H9 (cell line): ENCODE data around the gene SP2. TPM values are rescaled to one million over a fixed set of nuclear protein-coding genes. Genes with fewer than 3 reads are reported as not detected.
A peak's percentile ranks its signal among the peaks of the same experiment; 100 is the strongest.

Source experiments
- DNase-seq: peaks from one replicate; pipeline ENCODE4 v3.0.0-alpha.2; 2017
- H2AFZ ChIP-seq: one replicate; pipeline ENCODE4 v1.6.1; 2013; ENCODE audit warnings: mild to moderate bottlenecking, low read length, control low read depth, moderate library complexity
- H2AK5ac ChIP-seq: 2 replicates; pipeline ENCODE4 v1.6.1; 2013; ENCODE audit warnings: low read length, control low read depth, mixed read lengths; ENCODE audit not compliant: insufficient read length
- H2BK120ac ChIP-seq: one replicate; pipeline ENCODE4 v1.6.1; 2013; ENCODE audit warnings: low read depth, mild to moderate bottlenecking, low read length, control low read depth, inconsistent platforms; ENCODE audit not compliant: poor library complexity, severe bottlenecking
- H2BK12ac ChIP-seq: 2 replicates; pipeline ENCODE4 v1.6.1; 2013; ENCODE audit warnings: low read length, control low read depth, mixed read lengths, low read depth; ENCODE audit not compliant: insufficient read length
- H2BK15ac ChIP-seq: 2 replicates; pipeline ENCODE4 v1.6.1; 2013; ENCODE audit warnings: low read depth, low read length, control low read depth
- H2BK20ac ChIP-seq: one replicate; pipeline ENCODE4 v1.6.1; 2013; ENCODE audit warnings: low read depth, mild to moderate bottlenecking, low read length, control low read depth, inconsistent platforms; ENCODE audit not compliant: poor library complexity, severe bottlenecking
- H2BK5ac ChIP-seq: 2 replicates; pipeline ENCODE4 v1.6.1; 2013; ENCODE audit warnings: low read length, control low read depth, mixed read lengths; ENCODE audit not compliant: insufficient read length
- H3K14ac ChIP-seq: 2 replicates; pipeline ENCODE4 v1.6.1; 2013; ENCODE audit warnings: low read length, control low read depth; ENCODE audit not compliant: insufficient read depth
- H3K18ac ChIP-seq: 2 replicates; pipeline ENCODE4 v1.6.1; 2013; ENCODE audit warnings: low read depth, mild to moderate bottlenecking, mixed read lengths, low read length, control low read depth; ENCODE audit not compliant: insufficient read length
- H3K23ac ChIP-seq: 2 replicates; pipeline ENCODE4 v1.6.1; 2013; ENCODE audit warnings: low read length, control low read depth, mixed read lengths, low read depth; ENCODE audit not compliant: insufficient read length
- H3K23me2 ChIP-seq: 2 replicates; pipeline ENCODE4 v1.6.1; 2013; ENCODE audit warnings: low read depth, mild to moderate bottlenecking, mixed read lengths, low read length, control low read depth; ENCODE audit not compliant: insufficient read length, poor library complexity, severe bottlenecking
- H3K27ac ChIP-seq: 2 replicates; pipeline ENCODE4 v1.5.1; 2013; ENCODE audit warnings: low read length, control low read depth, mixed read lengths, low read depth; ENCODE audit not compliant: insufficient read length
- H3K27me3 ChIP-seq: 2 replicates; pipeline ENCODE4 v1.6.1; 2013; ENCODE audit warnings: low read length, control low read depth, inconsistent platforms; ENCODE audit not compliant: insufficient read depth
- H3K4ac ChIP-seq: 2 replicates; pipeline ENCODE4 v1.6.1; 2013; ENCODE audit warnings: low read depth, mild to moderate bottlenecking, control low read depth, inconsistent platforms, low read length, moderate library complexity
- H3K4me1 ChIP-seq: 2 replicates; pipeline ENCODE4 v1.6.1; 2013; ENCODE audit warnings: low read length, control low read depth, inconsistent platforms; ENCODE audit not compliant: insufficient read depth
- H3K4me2 ChIP-seq: 2 replicates; pipeline ENCODE4 v1.6.1; 2013; ENCODE audit warnings: low read length, control low read depth, mixed read lengths; ENCODE audit not compliant: insufficient read length, insufficient read depth
- H3K56ac ChIP-seq: 2 replicates; pipeline ENCODE4 v1.6.1; 2013; ENCODE audit warnings: low read depth, mild to moderate bottlenecking, mixed read lengths, low read length, control low read depth; ENCODE audit not compliant: insufficient read length
- H3K79me1 ChIP-seq: 2 replicates; pipeline ENCODE4 v1.6.1; 2013; ENCODE audit warnings: low read depth, mild to moderate bottlenecking, moderate library complexity, low read length, control low read depth, inconsistent platforms; ENCODE audit not compliant: insufficient read depth, poor library complexity, severe bottlenecking
- H3K79me2 ChIP-seq: 2 replicates; pipeline ENCODE4 v1.6.1; 2013; ENCODE audit warnings: low read length, control low read depth, inconsistent platforms; ENCODE audit not compliant: insufficient read depth
- H3K9ac ChIP-seq: 2 replicates; pipeline ENCODE4 v1.6.1; 2013; ENCODE audit warnings: low read length, control low read depth, mixed read lengths; ENCODE audit not compliant: insufficient read length; ENCODE audit errors: extremely low read depth
- H3K9me3 ChIP-seq: one replicate; pipeline ENCODE4 v1.6.1; 2013; ENCODE audit warnings: low read depth, low read length, inconsistent platforms; ENCODE audit not compliant: control insufficient read depth
- H3T11ph ChIP-seq: one replicate; pipeline ENCODE4 v1.6.1; 2013; ENCODE audit warnings: mild to moderate bottlenecking, low read length, control low read depth, inconsistent platforms
- H4K20me1 ChIP-seq: one replicate; pipeline ENCODE4 v1.6.1; 2013; ENCODE audit not compliant: control insufficient read depth, insufficient read length, insufficient read depth
- H4K5ac ChIP-seq: 2 replicates; pipeline ENCODE4 v1.6.1; 2013; ENCODE audit warnings: low read depth, mild to moderate bottlenecking, mixed read lengths, low read length, control low read depth; ENCODE audit not compliant: insufficient read length
- H4K8ac ChIP-seq: replicated peaks from 2 replicates; pipeline ENCODE4 v1.6.1; 2013; ENCODE audit warnings: low read length, control low read depth, mixed read lengths, low read depth; ENCODE audit not compliant: insufficient read length
- H4K91ac ChIP-seq: 2 replicates; pipeline ENCODE4 v1.6.1; 2013; ENCODE audit warnings: low read depth, mild to moderate bottlenecking, moderate library complexity, mixed read lengths, low read length, control low read depth; ENCODE audit not compliant: insufficient read length
- H3K27ac Mint-ChIP-seq, 3 experiments: 2 replicates in 2 of 3; 3 replicates in 1 of 3; pipeline ENCODE4 v1.8.0; 2020 to 2021; ENCODE audit warnings: mixed read lengths in 3 of 3, mild to moderate bottlenecking in 1 of 3, moderate library complexity in 1 of 3
- H3K27me3 Mint-ChIP-seq: 2 replicates; pipeline ENCODE4 v1.8.0; 2021; ENCODE audit warnings: low read depth, mild to moderate bottlenecking, moderate library complexity, mixed read lengths
- H3K36me3 Mint-ChIP-seq, 3 experiments: 2 replicates in 2 of 3; 3 replicates in 1 of 3; pipeline ENCODE4 v1.8.0; 2020 to 2021; ENCODE audit warnings: low read depth in 3 of 3, mixed read lengths in 3 of 3; ENCODE audit not compliant: insufficient read depth in 1 of 3
- H3K4me1 Mint-ChIP-seq, 2 experiments: 2 replicates each; pipeline ENCODE4 v1.8.0; 2020; ENCODE audit warnings: mixed read lengths in 2 of 2
- H3K4me3 Mint-ChIP-seq, 2 experiments: 2 replicates in 1 of 2; 3 replicates in 1 of 2; pipeline ENCODE4 v1.8.0; 2020 to 2021; ENCODE audit warnings: mild to moderate bottlenecking in 2 of 2, mixed read lengths in 2 of 2, moderate library complexity in 1 of 2
- H3K9me3 Mint-ChIP-seq, 2 experiments: 2 replicates in 1 of 2; 3 replicates in 1 of 2; pipeline ENCODE4 v1.8.0; 2020; ENCODE audit warnings: mild to moderate bottlenecking in 2 of 2, mixed read lengths in 2 of 2, moderate library complexity in 1 of 2
- CTCF ChIP-seq: fragments of 200-600 bp; sonication (generic); conservative IDR thresholded peaks from 3 replicates; pipeline ENCODE4 v1.8.0; 2021; ENCODE audit warnings: antibody characterized with exemption, mild to moderate bottlenecking
- WGBS: extraction: QIAGEN DNeasy Blood & Tissue Kit; methylation state at CpG from one replicate; pipeline ENCODE4 v1.1.7; 2013; ENCODE audit warnings: missing lambda C conversion rate, low lambda C conversion rate, mixed read lengths; ENCODE audit not compliant: insufficient read length; ENCODE audit errors: extremely low coverage; 5-methylcytosine and 5-hydroxymethylcytosine counted together
- total RNA-seq: library from RNA; stranded (reverse); gene quantifications from 2 replicates; pipeline ENCODE4 v1.2.1, GENCODE V29; 2021

The SP2 gene
- total RNA-seq, 1 experiment from 2014 or later = 19.3 TPM

DNA sequence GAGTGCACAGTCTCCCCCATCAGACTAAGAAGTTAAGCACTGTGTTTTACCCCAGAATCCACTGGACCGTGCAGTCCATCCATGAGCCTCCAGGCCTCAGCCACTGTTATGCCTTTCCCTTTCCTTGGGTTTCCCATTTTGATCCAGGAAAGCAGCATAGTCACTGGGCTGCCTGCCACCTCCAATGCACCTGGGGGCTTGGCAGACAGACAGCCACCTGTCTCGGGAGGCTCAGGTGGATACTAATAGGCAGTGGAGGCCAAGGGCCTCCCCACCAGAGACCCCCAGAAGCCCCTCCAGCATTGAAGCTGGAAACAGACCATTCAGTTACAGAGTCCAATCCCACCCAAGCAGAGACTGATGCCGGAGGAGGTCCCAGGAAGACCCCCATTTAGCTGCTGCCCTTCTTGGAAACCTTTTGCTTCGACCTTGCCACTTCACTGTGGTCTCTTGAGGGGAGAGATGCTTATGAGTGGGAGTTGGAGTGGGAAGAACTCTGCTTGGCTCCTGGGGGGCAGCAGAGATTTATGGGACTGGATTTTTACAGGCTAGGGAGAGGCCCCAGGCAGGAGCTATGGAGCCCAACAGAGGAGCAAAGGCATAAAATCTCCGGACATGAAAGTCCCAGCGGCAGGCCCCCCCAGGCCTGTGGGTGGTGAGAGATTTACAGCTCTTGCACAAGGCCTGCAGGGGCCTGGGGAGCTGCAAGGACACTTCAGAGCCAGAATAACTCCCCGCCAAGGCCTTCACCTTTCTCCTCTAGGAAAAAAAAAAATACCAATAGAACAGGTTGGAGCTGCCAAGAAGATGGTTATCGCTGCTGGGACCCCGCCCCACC, 12.2 kb upstream of the SP2 start:
- Histone ChIP-seq H2BK5ac (no peak overlapping the region), H3K9me3 (no peaks in the 10 kb centered on the region), H4K20me1 (no peaks in the 10 kb centered on the region), H2AK5ac (no peak overlapping the region), H3K27me3 (no peaks in the 10 kb centered on the region; the same call in 1 of the 2 replicates), H3T11ph (no peak overlapping the region), H3K79me1 (no peaks in the 10 kb centered on the region), H3K23ac (no peak overlapping the region), H2BK15ac (no peak overlapping the region), H2BK12ac (no peak overlapping the region), H3K4me2 (no peak overlapping the region), H2BK20ac (no peak overlapping the region), H4K8ac (no peak overlapping the region), H3K4ac (no peak overlapping the region), H2AFZ (no peak overlapping the region), H3K56ac (no peak overlapping the region), H2BK120ac (no peak overlapping the region), H4K5ac (no peak overlapping the region), H3K27ac (no peak overlapping the region), H3K79me2 (no peaks in the 10 kb centered on the region), H3K23me2 (no peaks in the 10 kb centered on the region), H3K9ac (no peak overlapping the region), H3K14ac (no peak overlapping the region), H3K18ac (no peak overlapping the region), H4K91ac (no peak overlapping the region), H3K4me1 (no peaks in the 10 kb centered on the region; the same call in 1 of the 2 replicates)
- Mint-ChIP-seq H3K27ac (peak overlapping the region in 1 of 3 experiments; percentile 25; a peak in 1 of 7 replicates), H3K36me3 (no peaks in the 10 kb centered on the region), H3K9me3 (no peaks in the 10 kb centered on the region), H3K27me3 (peaks cover 24% of the 10 kb centered on the region), H3K4me3 (no peak overlapping the region), H3K4me1 (peaks cover 21 to 28% of the 10 kb centered on the region in 2 experiments)
- WGBS = no CpG with 5 or more reads among the region's 9 CpGs
- no peak for TF ChIP-seq CTCF
- no peak for DNase-seq
